Measurements from ENCODE around the gene ST6GAL1. TPM values are rescaled to one million over a fixed set of nuclear protein-coding genes. Genes with fewer than 3 reads are reported as not detected.

ST6GAL1 gene
- total and polyA plus RNA-seq, 2 of the 4 experiments (the other 2 are of a cell fraction), result 1.4 to 2.9 TPM

DNA sequence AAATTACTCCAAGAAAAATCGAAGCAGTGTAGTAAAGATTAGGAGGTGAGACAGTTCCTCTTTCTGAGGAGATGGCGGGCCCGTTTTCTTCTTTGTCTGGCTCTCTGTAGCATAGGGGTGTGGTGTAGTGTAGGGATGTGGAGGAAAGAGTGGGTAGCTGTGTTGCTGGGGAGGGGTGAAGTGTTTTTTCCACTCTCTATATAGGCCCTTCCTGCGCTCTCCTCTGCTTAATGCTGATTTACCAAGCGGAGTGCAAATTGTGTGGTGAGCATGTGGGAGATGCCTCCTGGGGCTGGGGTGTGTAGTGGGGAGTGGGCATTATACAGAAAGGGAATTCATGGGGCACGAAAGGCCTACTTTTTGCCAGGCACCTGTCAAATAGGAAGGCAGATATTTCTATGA is 94.9 kb downstream of the ST6GAL1 start:
- no peak overlapping the region for H3K27ac ChIP-seq (ENCODE audit: insufficient read depth, low read length)
- H3K56ac ChIP-seq (ENCODE audit: extremely low read depth, insufficient read depth, low read length), result no peak overlapping the region
- H3K9me1 ChIP-seq (ENCODE audit: insufficient read depth, low read length), result no peaks in the 10 kb centered on the region
- no peak for DNase-seq
- H3K79me1 ChIP-seq (ENCODE audit: low read depth in 1 of 2, low read length in 2 of 2), result no peaks in the 10 kb centered on the region
- H2BK20ac ChIP-seq (ENCODE audit: low read depth, low read length), result no peak overlapping the region
- no peak overlapping the region for H4K8ac ChIP-seq (ENCODE audit: low read depth in 2 of 2, low read length in 2 of 2)
- BruUV-seq (replicated peaks), result no TSS peak
- POLR2A ChIA-PET (ENCODE audit: unreplicated experiment), result no interaction called here
- TF ChIP-seq MAFK (IDR thresholded peaks at IDR 0.05; ENCODE audit: low read depth, low read length) (no peak), RCOR1 (IDR thresholded peaks at IDR 0.05; ENCODE audit: insufficient replicate concordance, low read length) (no peak), RAD21 (IDR thresholded peaks at IDR 0.05; ENCODE audit: low read length) (no peak), MXI1 (IDR thresholded peaks at IDR 0.05; ENCODE audit: borderline replicate concordance, low read depth, low read length) (no peak), MAZ (IDR thresholded peaks at IDR 0.05; ENCODE audit: borderline replicate concordance, low read depth, low read length) (no peak), SMC3 (IDR thresholded peaks at IDR 0.05; ENCODE audit: low read depth, low read length) (no peak), POLR2A (IDR thresholded peaks at IDR 0.05; ENCODE audit: low read depth, low read length) (no peak)
- TF ChIP-seq, protein P1, sequence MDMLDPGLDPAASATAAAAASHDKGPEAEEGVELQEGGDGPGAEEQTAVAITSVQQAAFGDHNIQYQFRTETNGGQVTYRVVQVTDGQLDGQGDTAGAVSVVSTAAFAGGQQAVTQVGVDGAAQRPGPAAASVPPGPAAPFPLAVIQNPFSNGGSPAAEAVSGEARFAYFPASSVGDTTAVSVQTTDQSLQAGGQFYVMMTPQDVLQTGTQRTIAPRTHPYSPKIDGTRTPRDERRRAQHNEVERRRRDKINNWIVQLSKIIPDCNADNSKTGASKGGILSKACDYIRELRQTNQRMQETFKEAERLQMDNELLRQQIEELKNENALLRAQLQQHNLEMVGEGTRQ (IDR thresholded peaks at IDR 0.05; ENCODE audit: low read depth, low read length), result no peak
- no peaks in the 10 kb centered on the region for H3K9me3 ChIP-seq (ENCODE audit: control insufficient read depth, insufficient read depth, low read length)
- H3K14ac ChIP-seq (replicated peaks; ENCODE audit: low read depth, low read length), result no peak overlapping the region
- intact Hi-C loops (cut with micrococcal nuclease), result no loop called here
- no peak overlapping the region for H4K5ac ChIP-seq (ENCODE audit: low read depth, low read length)
- no peak overlapping the region for H2AFZ ChIP-seq (replicated peaks; ENCODE audit: low read length, poor library complexity)
- no peaks in the 10 kb centered on the region for H3K36me3 ChIP-seq (ENCODE audit: control insufficient read depth, insufficient read depth, low read length)
- no peak overlapping the region for H3K9ac ChIP-seq (ENCODE audit: low read depth, low read length)
- H3K4me3 ChIP-seq (ENCODE audit: insufficient read depth, low read depth, low read length), result no peak overlapping the region
- in situ Hi-C loops (cut with MboI; ENCODE audit: low sequenced_read_pairs), result no loop called here
- no peak overlapping the region for H2BK120ac ChIP-seq (ENCODE audit: low read depth, low read length)
- no peak overlapping the region for H3K4me2 ChIP-seq (ENCODE audit: low read depth, low read length)
- H3K18ac ChIP-seq (ENCODE audit: low read depth, low read length), result no peak overlapping the region
- H2BK5ac ChIP-seq (ENCODE audit: low read depth, low read length, poor library complexity, severe bottlenecking), result no peak overlapping the region
- H2AK9ac ChIP-seq (replicated peaks; ENCODE audit: low read depth, low read length, poor library complexity), result no peak overlapping the region
- no peak overlapping the region for H4K91ac ChIP-seq (ENCODE audit: insufficient read depth, low read depth, low read length)
- H2BK15ac ChIP-seq (ENCODE audit: low read depth, low read length), result no peak overlapping the region
- no peaks in the 10 kb centered on the region; the same call in 1 of the 2 replicates for H3K27me3 ChIP-seq (ENCODE audit: control insufficient read depth, insufficient read depth, low read length)
- ATAC-seq (ENCODE audit: low read depth), result no peak
- no peak overlapping the region for H3K23ac ChIP-seq (ENCODE audit: low read depth, low read length)
- dilution Hi-C loops (cut with HindIII; ENCODE audit: low sequenced_read_pairs, unreplicated experiment), result no loop called here
- CTCF ChIA-PET, result no interaction called here
- 74% methylated on average over 3 of the region's 6 CpGs; no CpG with 5 or more reads in 1 of the 2 experiments for WGBS, 2 experiments (ENCODE audit: extremely low coverage in 2 of 2, insufficient read length in 1 of 2)
- no peaks in the 10 kb centered on the region for H3K4me1 ChIP-seq (ENCODE audit: control insufficient read depth, insufficient read depth, low read length)
- no peaks in the 10 kb centered on the region for H4K20me1 ChIP-seq (ENCODE audit: insufficient read depth, low read length)
- no peak overlapping the region for H2AK5ac ChIP-seq (ENCODE audit: low read depth, low read length)
- H3K4ac ChIP-seq (ENCODE audit: low read depth, low read length), result no peak overlapping the region
